GM06990 (cell line): ENCODE measurements around the gene RGSL1.

ENCODE experiments used
- DNase-seq: peaks from one replicate; pipeline ENCODE4 v3.0.0-alpha.2; 2011; ENCODE audit not compliant: insufficient read length; ENCODE audit errors: extremely low read depth
- H3K27me3 ChIP-seq: replicated peaks from 2 replicates; pipeline ENCODE4 v1.6.0; 2011; ENCODE audit warnings: low read length; ENCODE audit not compliant: control insufficient read depth, insufficient read depth
- H3K36me3 ChIP-seq: 2 replicates; pipeline ENCODE4 v1.5.1; 2011; ENCODE audit warnings: low read length; ENCODE audit not compliant: control insufficient read depth, insufficient read depth
- H3K4me3 ChIP-seq: replicated peaks from 2 replicates; pipeline ENCODE4 v1.5.1; 2011; ENCODE audit warnings: low read depth, mild to moderate bottlenecking, control low read depth, low read length
- TF ChIP-seq, protein P1 (sequence below): IDR thresholded peaks from 2 replicates; pipeline ENCODE4 v1.5.1; 2011; ENCODE audit warnings: low read length, control low read depth, mild to moderate bottlenecking, inconsistent platforms; ENCODE audit not compliant: insufficient read depth, poor library complexity, severe bottlenecking

Gene RGSL1

DNA sequence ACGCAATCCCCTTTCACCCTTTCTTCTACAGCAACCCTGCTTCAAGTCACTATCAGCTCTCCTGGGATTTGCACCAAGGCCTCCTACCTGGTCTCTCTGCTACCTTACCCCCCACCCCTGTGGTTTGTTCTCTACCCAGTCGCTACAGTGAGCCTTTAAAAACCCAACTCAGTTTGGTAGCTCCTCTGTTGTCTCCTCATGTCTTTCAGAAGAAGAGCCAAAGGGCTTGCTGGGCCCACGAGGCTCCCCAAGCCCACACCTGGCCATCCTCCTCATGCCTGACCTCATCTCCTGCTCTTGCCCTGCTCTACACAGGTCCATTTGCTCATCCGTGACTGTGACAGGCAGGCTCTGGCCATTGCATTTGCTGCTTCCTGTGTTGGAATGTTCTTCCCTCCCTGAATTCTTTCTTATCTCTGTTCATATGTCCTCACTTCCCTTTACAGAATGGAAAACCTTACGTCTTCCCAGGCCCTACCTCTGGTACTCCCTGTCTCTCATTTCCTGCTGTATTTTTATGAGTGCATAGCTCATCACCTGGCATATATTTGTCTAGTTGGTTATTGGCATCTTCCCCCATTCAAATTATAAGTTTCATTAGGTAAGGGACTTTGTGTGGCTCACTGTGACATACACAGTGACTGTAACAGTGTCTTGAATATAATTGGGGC is 150.9 kb downstream of the RGSL1 start:
- no peak for DNase-seq
- TF ChIP-seq, protein P1, sequence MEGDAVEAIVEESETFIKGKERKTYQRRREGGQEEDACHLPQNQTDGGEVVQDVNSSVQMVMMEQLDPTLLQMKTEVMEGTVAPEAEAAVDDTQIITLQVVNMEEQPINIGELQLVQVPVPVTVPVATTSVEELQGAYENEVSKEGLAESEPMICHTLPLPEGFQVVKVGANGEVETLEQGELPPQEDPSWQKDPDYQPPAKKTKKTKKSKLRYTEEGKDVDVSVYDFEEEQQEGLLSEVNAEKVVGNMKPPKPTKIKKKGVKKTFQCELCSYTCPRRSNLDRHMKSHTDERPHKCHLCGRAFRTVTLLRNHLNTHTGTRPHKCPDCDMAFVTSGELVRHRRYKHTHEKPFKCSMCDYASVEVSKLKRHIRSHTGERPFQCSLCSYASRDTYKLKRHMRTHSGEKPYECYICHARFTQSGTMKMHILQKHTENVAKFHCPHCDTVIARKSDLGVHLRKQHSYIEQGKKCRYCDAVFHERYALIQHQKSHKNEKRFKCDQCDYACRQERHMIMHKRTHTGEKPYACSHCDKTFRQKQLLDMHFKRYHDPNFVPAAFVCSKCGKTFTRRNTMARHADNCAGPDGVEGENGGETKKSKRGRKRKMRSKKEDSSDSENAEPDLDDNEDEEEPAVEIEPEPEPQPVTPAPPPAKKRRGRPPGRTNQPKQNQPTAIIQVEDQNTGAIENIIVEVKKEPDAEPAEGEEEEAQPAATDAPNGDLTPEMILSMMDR: no peak
- Histone ChIP-seq H3K27me3 (no peaks in the 10 kb centered on the region), H3K36me3 (peaks cover 29% of the 10 kb centered on the region), H3K4me3 (peak overlapping the region; percentile 32)

DNA sequence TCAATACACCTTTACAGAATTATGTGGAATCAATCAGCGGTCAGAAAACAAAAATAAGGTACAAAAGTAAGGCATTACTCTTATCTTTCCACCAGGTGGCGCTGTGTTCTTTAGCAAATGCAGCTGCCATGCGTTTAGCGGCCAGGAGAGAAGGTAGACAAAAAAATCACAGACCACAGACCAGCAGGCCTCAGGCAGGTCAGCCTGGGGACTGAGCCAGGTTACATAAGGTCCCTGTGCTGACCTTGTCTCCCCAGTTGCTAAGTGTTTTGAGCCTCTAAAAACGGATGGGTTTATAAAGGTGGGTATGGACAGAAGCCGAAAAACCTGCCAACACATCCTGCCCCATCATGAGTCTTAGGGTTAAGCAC is 151.5 kb downstream of the RGSL1 start:
- no peaks in the 10 kb centered on the region for H3K27me3 ChIP-seq
- peaks cover 29% of the 10 kb centered on the region for H3K36me3 ChIP-seq
- H3K4me3 ChIP-seq: peak overlapping the region; percentile 87
- peak; percentile 46 for DNase-seq
- TF ChIP-seq, protein P1: peak; percentile 61

DNA sequence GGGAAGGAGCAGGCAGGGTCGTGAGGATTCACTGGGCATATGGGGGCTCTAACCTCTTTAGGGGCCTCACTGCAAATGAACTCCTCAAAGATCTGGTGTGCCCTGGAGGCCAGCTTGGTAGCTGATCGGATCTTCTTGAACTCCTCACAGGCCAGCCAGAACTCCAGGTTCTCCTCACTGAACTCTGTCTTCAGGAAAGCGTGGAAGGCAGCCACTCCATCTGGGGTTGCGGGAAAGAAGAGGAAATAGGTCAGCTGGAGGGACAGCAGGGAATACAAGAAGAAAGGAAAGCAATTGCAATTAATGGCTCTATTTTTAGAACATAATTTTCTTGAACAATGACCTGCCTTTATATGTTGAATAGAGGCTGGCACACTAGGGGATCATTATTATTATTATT is 152.0 kb downstream of the RGSL1 start:
- H3K36me3 ChIP-seq: peaks cover 29% of the 10 kb centered on the region
- TF ChIP-seq, protein P1: no peak
- DNase-seq: no peak
- H3K4me3 ChIP-seq: peak overlapping the region; percentile 87
- no peaks in the 10 kb centered on the region for H3K27me3 ChIP-seq

DNA sequence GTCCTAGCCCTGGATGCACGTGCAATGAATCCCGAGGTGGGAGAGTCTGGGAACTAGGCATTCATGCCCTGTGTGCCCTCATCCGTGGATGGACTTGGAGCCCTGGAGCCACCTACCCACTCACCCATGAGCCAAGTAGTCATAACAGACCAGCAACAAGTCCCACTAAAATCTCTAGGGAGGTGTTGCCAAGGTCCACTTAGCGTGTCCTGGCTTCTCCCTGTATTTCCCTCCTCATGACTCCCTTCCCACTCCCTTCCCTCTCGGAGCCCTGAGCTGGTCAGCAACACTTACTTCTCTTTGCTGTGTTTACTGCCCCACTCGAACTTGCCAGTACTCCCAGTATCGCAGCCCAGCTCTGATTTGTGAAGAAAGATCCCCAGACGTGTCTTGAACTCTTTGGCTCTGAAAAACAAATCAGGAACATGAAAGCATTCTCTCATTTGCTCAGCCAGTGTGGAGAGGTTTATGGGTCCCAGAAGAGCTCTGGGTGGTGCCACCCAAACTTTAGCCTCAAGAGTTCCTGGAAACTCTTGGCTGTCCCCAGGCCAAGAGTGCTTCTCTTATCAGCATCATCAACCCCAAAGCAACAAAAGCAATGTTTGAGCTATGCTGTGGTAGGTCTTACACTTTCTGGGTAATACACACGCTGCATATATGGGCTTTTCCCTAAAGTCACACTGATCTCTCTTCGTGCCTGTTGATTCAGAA is 153.1 kb downstream of the RGSL1 start:
- no peak for DNase-seq
- H3K36me3 ChIP-seq: peaks cover 29% of the 10 kb centered on the region
- TF ChIP-seq, protein P1: no peak
- peak overlapping the region; percentile 87 for H3K4me3 ChIP-seq
- no peaks in the 10 kb centered on the region for H3K27me3 ChIP-seq

DNA sequence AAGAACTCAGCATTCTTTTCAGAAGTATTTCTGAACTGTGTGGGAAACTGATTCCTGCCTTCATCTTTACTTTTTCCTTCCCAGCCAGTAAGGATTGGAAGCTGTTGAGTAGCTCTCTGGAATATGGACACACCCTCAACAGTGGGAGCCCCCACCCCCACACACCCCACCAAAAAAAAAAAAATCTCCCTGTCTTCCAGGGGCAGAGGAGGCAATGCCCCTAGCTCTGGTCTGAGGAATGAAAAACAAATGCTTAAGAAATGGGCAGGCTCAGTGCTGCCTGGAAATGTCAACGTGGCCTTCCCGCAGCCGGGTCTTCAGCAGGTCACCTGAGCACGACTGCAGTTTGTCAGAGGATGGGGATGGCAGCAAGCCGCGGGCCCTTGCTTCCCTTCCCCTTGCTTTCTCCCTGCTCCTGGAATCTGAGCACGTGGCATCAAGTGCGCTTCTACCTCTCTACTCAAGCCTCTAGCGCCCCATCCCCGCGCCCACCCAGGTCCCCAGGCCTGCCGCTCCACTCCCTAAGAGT is 153.8 kb downstream of the RGSL1 start:
- H3K27me3 ChIP-seq: no peaks in the 10 kb centered on the region
- peaks cover 27% of the 10 kb centered on the region for H3K36me3 ChIP-seq
- DNase-seq: no peak
- TF ChIP-seq, protein P1: no peak
- peak overlapping the region; percentile 87 for H3K4me3 ChIP-seq
